Sigmoid colon (tissue), 4 donors: ENCODE measurements around the gene RYR3.

ENCODE experiments used
- CTCF ChIP-seq, 4 experiments: fragments of 450-650 bp in 3 of 4; fragments of 200-600 bp in 1 of 4; IDR thresholded peaks; one replicate each; pipeline ENCODE4 v1.5.1; 2016 to 2019; ENCODE audit warnings: antibody characterized with exemption in 4 of 4, mild to moderate bottlenecking in 3 of 4, moderate library complexity in 2 of 4
- EP300 ChIP-seq, 4 donors: sonication (generic); formaldehyde crosslinking; IDR thresholded peaks; one replicate each; pipeline ENCODE4 v1.6.1; 2017; ENCODE audit warnings: antibody characterized with exemption in 4 of 4

GRCh38 chr15:33778852-33779251 is 468.1 kb downstream of the RYR3 start:
- TF ChIP-seq CTCF (IDR thresholded peaks at IDR 0.05) (no peak), EP300 (IDR thresholded peaks at IDR 0.05) (no peak)
